Measurements from ENCODE around the gene SNX33. TPM values are rescaled to one million over a fixed set of nuclear protein-coding genes. Genes with fewer than 3 reads are reported as not detected.

Gene SNX33
- total and polyA plus RNA-seq, 2 experiments from 2014 or later, result 6.2 to 21.2 TPM

GRCh38 chr15:75687486-75688277 is 40.0 kb downstream of the SNX33 start (continued):
- TF ChIP-seq REST (IDR thresholded peaks at IDR 0.05; ENCODE audit: unreplicated experiment), result no peak
- TF ChIP-seq STAT1 (IDR thresholded peaks at IDR 0.05; ENCODE audit: unreplicated experiment), result no peak
- no peak for TF ChIP-seq POLR2AphosphoS5 (IDR thresholded peaks at IDR 0.05; ENCODE audit: low read depth)
- TF ChIP-seq EZH2phosphoT487 (IDR thresholded peaks at IDR 0.05; ENCODE audit: unreplicated experiment), result no peak
- no peak for TF ChIP-seq JUNB (IDR thresholded peaks at IDR 0.05; ENCODE audit: unreplicated experiment)
- TF ChIP-seq ETS1 (IDR thresholded peaks at IDR 0.05), result no peak
- TF ChIP-seq NANOG (IDR thresholded peaks at IDR 0.05; ENCODE audit: borderline replicate concordance), result no peak
- no peak for TF ChIP-seq CTCF (conservative IDR thresholded peaks at IDR 0.05; ENCODE audit: low read depth in 2 of 2)
- no peak for TF ChIP-seq CREB1 (CRISPR knock-in tag; IDR thresholded peaks at IDR 0.05; ENCODE audit: low read depth)
- no peak for TF ChIP-seq ZNF114 (CRISPR knock-in tag; IDR thresholded peaks at IDR 0.05)
- TF ChIP-seq EZH2 (IDR thresholded peaks at IDR 0.05; ENCODE audit: low read depth, unreplicated experiment), result no peak

GRCh38 chr15:75688278-75688557 is 40.5 kb downstream of the SNX33 start:
- Histone ChIP-seq H3K27me3 (ENCODE audit: insufficient read depth) (no peaks in the 10 kb centered on the region), H2AFZ (no peak overlapping the region), H4K20me1 (replicated peaks; ENCODE audit: insufficient read depth) (no peaks in the 10 kb centered on the region), H3K4me3 (no peak overlapping the region), H3K9me2 (ENCODE audit: insufficient read depth) (no peaks in the 10 kb centered on the region), H3K36me3 (ENCODE audit: insufficient read depth) (no peaks in the 10 kb centered on the region), H3K4me1 (ENCODE audit: insufficient read depth) (peaks cover 4% of the 10 kb centered on the region; the same call in 1 of the 2 replicates), H3F3A (replicated peaks; ENCODE audit: low read depth) (no peaks in the 10 kb centered on the region), H3K27ac (ENCODE audit: low read depth) (no peak overlapping the region), H3K79me2 (replicated peaks; ENCODE audit: insufficient read depth) (no peaks in the 10 kb centered on the region), H3K4me2 (no peak overlapping the region)
- Mint-ChIP-seq H3K27ac (no peak overlapping the region), H3K4me1 (peaks cover 12% of the 10 kb centered on the region), H3K4me3 (no peak overlapping the region), H3K27me3 (ENCODE audit: insufficient read depth, low read depth, poor library complexity) (peaks cover 15% of the 10 kb centered on the region), H3K9me3 (no peaks in the 10 kb centered on the region), H3K36me3 (ENCODE audit: low read depth) (peaks cover 3% of the 10 kb centered on the region; the same call in 1 of the 3 replicates)
- DNase-seq (ENCODE audit: low spot score) (no peak), ATAC-seq (no peak)
- TF ChIP-seq ZNF114 (CRISPR knock-in tag; IDR thresholded peaks at IDR 0.05) (no peak), EZH2phosphoT487 (IDR thresholded peaks at IDR 0.05; ENCODE audit: unreplicated experiment) (no peak), ETS1 (IDR thresholded peaks at IDR 0.05) (no peak), CREB1 (CRISPR knock-in tag; IDR thresholded peaks at IDR 0.05; ENCODE audit: low read depth) (no peak), REST (IDR thresholded peaks at IDR 0.05; ENCODE audit: unreplicated experiment) (no peak), CTCF (conservative IDR thresholded peaks at IDR 0.05; ENCODE audit: low read depth in 2 of 2) (no peak), POLR2AphosphoS5 (IDR thresholded peaks at IDR 0.05; ENCODE audit: low read depth) (no peak), ZNF331 (CRISPR knock-in tag; IDR thresholded peaks at IDR 0.05; ENCODE audit: low read depth) (no peak), EZH2 (IDR thresholded peaks at IDR 0.05; ENCODE audit: low read depth, unreplicated experiment) (no peak), JUNB (IDR thresholded peaks at IDR 0.05; ENCODE audit: unreplicated experiment) (no peak)
